ENCODE results near the gene ZIC1. TPM values are rescaled to one million over a fixed set of nuclear protein-coding genes. Genes with fewer than 3 reads are reported as not detected.

Gene ZIC1
- total RNA-seq, 1 donor: not detected

DNA sequence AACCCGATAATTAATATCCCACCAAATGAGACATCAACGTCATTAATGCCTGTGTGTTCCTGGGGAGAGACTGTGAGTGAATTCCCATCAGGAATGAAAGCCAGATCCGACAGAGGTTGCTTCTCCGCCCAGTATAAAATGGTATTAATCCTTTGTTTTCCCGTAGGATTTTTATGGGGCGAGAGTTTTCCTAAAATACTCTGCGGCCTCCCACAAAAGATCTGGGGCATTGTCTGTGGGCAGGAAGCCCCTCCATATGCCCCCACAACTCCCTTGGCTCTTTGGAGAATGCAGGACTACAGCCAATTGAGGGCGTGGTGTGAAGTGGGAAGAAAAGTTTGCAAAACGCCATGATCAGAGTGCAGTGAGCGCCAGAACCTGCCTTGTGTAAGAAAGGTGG, 29.5 kb upstream of the ZIC1 start:
- no peak for DNase-seq (ENCODE audit: low read depth in 2 of 3, low spot score in 2 of 3)

DNA sequence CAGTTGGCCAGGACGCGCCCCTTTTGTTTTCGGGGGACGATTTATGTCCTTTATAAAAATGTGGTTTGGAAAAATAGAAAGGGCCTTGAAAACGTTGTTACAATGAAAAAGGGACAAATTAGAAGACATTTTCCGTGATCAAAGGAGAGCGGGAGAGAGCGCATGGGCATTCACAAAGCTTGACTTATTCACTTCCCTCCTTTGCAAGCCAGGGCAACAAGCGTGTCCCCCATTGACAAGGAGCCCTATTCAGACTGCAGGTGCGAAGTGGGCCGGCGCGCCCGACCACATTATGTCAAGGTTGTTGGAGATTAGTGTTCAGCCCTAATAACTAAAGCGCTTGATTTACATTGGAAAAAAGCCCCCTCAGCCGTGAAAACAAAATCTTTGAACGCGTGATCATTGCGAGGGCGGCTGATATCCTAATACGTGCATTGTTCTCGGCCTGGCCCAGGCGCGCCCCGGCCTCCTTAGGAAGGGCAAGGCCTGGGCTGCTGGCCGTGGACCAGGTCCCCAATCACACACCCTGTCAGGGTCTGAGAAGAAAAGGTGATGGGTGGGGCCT, 28.7 kb upstream of the ZIC1 start:
- no peak for DNase-seq (ENCODE audit: low read depth in 2 of 3, low spot score in 2 of 3)

DNA sequence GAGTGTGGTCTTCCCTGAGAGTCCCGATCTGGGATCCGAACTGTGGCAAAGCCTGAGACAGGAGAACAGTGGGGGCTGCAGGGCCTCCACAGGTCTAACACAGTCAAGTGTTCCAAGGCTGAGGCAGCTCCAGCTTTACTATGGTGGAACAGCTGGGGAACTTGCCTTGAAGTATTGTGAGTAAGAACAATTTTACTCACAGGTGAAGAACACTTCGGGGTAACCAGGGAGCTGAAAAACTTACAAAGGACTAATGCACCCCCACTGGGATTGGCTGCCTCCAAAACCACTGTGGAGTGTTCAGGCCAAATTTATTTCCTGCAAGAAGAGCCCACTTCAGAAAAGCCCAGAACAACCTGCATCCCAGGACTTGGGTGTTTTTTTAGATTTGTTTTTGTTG, 28.2 kb upstream of the ZIC1 start:
- no peak for DNase-seq (ENCODE audit: low read depth in 2 of 3, low spot score in 2 of 3)

DNA sequence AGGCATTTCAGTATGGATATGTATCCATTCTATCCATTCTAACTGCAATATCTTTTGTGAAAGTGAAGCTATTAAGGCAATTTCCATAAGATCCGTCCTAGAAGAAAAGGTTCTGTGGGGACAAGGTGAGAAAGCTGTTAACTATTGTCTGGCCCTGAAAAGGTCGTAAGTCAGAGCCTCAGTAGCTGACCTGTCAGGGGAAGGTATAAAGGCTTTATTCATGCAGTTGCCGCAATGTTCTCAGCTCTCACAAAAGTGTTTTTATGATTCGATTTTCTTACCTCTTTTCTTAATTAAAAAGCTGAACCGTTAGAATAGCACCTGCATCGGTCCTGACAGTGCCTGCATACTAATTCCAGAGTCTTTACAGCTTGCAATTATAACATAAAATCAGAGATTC, 27.6 kb upstream of the ZIC1 start:
- no peak for DNase-seq (ENCODE audit: low read depth in 2 of 3, low spot score in 2 of 3)

DNA sequence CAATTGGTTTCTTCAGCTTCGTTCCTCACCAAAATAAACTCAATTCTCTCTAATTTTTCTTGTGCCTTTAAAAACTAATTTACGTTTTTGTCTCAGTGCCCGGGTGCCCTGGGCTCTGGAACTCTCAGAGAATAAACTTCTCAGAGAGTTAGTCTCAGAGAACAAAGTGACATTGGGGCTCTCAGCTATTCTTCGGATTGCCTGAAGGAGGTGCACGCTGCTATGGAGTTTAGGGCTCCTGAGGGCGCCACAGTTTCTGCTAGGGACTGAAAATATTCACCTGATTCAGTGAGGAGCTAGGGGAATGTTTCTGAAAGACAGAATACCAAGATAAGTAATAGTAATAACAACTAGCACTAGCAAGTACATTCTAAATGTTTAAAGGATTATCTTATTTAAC, 25.5 kb upstream of the ZIC1 start:
- DNase-seq (ENCODE audit: low read depth in 2 of 3, low spot score in 2 of 3): no peak

DNA sequence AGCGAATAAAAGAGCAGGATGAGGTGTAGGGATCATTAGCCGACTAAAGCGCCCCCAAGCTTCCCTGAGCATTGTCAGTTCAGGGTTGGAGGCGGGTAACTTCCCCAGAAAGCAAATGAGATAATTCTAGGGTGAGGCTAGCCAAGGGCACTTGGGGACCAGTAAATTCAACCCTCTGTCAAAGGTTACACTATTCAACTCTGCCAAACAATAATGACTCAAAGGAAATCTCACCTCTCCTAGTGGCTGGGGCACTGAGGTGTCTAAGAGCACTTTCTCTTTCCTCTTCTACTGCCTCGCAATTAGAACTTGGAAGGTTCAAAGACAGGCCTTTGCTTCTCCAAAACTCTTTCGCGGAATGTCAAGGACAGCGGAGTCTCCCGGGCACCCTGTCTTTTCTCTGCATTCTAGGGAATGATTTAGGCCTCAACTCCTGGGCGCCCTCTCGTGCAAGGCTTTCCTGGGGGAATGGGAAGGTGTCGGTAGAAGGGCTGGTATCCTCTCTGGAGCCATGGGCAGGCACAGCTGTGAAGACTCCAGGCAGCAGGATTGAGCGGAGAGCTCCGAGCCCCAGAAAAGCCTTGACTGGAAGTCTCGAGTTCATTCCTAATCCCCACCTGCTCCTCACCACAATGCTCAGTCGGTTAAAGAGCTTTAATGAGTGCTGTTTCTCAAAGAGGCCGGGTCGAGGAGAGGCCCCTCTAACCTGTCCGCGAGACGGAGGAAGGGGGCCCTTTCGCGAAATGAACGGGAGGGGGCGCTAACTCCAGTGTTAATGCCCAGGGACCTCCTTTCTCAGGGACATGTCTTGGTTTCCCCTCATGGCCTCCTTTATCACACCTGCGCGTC, 24.7 kb upstream of the ZIC1 start:
- no peak for DNase-seq (ENCODE audit: low read depth in 2 of 3, low spot score in 2 of 3)

DNA sequence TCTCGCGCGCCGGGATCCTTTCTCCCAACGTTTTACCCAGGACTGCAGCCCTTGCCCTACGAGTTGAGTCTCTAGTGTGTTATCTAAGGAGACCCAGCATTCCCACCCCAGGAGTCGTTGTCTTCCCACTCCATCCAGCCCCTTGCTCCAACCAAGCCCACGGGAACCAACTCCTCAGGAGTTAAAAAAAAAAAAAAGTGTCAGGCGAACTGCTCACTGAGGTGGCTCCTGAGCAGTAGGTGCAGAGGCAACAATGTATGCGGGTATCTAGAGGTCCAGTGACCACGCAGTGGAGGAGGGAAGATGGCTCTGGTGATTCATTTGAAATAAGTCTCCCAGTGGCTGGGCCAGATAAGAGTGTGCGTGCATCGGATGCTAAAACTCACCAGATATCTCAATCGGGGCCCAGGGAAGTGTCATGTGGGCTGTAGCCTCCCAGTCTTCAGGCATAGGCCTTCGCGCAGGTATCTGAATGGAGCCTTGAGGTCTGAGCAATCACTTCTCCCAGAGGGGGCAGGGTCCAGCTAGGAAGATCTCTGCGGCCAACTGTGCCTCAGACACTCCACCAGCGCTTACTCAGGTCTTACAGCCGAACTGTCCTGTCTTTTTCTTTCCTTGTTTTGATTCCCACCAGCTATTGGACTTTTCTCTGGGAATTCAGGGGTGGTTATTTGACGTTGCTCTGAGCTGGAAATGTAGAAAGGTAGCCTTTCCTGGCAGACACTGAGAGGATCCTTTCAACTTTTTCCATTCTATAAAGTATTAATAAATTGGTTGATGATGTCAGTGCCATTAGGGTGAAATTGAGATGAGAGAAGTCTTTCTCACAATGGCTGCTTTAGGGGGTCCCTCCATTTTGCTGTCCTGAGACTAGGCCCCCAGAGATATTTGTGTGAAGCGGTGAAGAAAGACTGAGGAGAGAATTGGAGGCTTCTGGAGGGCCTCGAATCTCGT, 23.8 kb upstream of the ZIC1 start:
- DNase-seq (ENCODE audit: low read depth in 2 of 3, low spot score in 2 of 3): no peak

DNA sequence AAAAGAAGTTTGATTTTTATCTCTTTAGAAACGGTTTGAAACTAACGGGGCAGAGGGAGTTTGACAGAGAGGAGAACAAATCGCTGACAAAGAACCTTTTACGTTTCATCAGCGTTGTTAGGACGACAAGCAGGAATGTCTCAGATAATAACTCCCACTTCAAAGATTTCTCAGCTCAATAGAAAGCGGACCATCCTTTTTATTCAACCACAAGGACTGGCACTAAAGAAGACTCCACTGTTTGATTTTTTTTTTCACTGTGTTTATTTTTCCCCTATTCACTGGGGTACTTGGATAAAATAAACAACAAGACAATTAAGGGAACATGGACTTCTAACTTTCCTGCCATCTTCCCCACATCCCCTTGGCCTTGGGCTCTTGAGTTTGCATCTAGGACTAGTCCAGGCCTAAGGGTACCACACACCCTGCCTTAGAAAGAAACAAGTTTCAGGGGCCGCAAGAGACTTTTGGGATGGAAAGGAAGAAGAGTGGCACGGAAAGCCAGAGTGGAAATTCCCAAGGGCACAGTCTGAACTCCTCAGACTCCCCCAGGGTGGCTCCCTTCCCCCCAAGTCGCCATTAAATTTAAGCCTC, 21.8 kb upstream of the ZIC1 start:
- no peak for DNase-seq (ENCODE audit: low read depth in 2 of 3, low spot score in 2 of 3)

DNA sequence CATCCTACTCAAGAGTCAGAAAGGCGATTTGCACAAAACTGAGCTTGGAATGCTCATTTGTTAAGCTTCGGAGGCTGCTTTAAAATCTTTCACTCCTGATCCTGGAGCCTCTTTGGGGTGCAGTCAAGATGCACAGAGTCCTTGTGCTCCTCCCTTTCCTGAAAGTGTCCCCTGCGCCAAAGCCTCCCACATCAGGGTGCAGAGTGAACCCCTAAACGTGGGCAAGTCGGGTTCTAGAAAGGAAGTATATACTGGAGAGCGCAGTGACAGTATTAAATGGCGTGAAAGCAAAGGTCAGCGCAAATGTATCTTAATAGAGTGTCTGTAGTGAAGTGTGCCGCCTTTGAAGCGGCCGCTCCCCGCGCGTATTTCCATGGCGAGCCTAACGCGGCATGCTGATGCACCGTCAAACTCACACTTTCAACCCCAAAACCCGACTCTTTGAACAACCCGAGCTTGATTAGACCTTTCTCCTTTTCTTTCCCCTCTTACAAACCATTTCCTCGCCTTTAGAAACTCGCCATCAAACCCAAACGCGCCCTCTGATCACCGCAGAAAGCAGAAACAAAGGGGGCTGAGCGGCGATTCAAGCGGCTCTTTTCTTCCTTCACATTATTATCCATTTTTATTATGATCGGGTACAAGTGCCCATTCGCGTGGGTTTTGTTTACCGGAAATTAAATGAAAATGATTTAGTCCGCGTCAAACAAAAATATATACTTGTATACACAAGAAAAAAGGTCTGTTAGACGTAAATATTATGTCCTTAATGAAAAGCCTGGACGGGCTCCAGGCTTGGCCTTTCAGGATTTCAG, 21.1 kb upstream of the ZIC1 start:
- DNase-seq (ENCODE audit: low read depth in 2 of 3, low spot score in 2 of 3): no peak

DNA sequence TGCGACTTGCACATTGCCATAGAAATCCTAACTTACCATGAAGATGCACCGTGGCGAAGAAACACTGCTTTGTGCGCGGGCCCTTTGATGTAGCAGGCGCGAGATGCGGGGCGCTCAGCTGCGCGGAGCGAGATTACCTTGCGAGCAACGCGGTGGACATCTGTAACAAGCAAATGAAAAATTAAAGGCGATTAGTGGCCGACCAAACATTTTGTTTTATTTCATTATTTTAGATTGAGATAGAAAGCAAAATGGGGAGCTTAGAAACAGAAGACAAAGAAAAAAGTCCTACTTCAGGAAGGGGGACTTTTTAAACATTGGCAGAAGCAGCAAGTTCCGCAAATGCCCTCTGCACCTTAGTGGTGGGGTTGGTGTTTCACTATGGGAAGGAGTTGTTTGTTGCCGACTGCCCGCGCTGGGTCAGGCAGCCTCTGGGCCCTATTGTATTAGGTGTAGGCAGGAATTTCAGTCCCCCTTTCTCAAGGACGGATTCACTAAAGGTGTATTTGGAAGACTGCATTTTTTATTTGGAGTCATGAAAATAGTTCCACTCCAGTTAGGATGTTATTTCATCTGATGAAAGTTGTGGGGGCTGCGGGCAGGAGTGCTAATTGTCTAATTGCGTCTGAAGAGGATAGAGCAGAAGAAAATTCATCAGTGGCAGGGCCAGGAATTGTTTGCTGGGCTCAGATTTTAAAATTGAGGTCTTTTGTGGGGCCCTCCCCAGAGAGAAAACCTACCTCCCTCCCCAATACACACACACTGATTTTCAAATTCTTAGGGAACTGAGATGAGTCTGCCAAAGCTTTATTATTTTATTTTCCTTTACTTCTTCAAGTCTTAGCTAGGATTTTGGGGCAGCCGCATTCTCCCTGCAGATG, 20.2 kb upstream of the ZIC1 start:
- no peak for DNase-seq (ENCODE audit: low read depth in 2 of 3, low spot score in 2 of 3)

DNA sequence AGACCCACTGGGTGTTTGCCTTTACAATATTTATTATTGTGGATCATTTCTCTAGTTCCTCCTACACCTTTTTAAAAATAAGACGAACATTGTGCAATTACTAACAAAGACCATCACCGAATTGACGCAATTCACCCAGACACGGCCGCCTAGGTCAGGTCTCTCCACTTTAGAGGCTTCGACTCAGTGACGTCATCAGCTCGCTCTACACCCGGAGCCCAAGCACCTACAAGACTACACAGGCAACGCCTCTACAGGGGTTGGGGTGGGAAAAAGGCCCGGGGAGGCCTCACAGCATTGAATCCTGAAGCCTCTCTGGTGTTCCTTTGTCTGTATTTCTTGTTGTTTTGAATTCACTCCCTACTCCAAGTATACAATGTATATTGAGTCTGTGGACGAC, 19.4 kb upstream of the ZIC1 start:
- DNase-seq (ENCODE audit: low read depth in 2 of 3, low spot score in 2 of 3): no peak

DNA sequence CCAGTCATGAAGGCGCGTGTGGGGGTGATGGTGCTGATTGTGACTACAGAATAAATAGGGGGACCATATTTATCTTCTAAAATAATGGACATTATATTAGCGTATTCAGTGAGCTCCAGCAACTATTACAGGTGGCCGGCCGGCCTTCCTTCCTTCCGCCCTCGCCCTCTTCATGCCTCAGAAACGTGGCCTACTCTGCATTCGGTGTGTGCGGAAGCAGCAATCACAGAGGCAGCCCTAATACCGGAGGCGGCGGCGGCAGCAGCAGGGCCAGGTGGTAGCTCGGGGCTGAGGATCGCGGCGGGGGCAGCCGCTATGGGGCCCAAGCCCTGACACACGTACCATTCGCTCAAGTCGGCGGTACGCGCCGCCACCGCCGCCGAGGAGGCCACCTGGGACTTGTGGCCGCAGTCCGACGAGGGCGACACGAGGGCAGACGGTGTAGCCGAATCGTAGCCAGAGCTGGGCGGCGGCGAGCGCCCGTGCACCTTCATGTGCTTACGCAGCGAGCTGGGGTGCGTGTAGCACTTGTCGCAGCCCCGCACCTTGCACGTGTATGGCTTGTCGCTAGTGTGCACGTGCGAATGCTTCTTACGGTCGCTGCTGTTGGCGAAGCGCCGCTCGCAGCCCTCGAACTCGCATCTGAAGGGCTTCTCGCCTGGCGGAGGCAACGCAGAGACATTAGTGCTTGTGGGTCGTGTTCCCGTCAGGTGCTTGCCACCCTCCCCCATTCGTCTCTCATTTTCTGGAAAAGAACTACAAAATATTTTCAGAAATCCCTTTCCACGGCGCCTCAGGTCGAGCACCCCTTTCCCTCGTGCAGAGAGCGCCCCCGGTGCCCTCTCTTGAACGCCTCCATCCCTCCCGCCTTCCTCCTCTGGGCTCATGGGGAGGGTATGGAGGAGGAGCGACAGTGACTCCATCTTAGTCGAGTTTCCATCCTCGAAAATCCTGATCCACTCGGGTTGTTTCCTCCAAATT, 18.3 kb upstream of the ZIC1 start:
- no peak for DNase-seq (ENCODE audit: low read depth in 2 of 3, low spot score in 2 of 3)

DNA sequence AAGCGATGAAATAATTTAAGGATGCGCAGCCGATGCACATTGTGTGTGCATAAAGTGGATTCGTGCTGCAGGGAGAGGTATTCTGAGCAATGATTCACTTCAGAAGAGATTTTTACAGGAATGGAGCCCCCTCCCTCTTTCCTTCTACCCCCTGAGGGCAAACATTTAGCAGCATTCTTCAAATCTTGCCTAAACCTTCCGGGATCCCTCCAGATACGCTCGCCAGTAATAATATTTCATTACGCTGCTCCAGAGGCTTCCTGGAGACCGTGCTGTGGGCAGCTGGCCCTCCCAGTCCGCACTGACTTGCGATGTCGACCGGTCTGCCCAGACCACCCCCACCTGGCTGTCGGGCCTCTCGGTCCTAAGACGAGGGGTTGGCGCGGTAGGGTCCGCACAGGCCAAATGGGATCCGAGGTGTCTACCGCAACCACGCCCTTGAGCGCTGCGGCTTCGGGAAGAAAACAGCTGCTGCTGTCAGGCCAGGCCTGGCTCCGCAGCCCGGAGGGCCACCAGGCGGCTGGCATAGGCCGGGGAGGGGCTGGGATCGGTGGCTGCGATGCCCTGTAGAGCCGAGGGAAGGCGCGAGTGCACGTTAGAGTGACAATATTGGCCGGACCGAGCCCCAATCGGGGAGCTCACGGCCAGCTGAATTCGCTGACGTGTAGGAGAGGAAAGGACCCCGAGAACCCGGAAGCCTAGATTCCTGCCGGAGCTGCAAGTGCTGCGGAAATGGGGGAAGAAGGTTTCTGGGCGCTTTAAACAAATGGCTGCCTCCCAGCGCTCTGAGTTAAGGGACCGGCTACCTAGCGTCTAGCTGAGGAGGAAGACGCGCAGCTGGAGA, 17.2 kb upstream of the ZIC1 start:
- DNase-seq (ENCODE audit: low read depth in 2 of 3, low spot score in 2 of 3): no peak

DNA sequence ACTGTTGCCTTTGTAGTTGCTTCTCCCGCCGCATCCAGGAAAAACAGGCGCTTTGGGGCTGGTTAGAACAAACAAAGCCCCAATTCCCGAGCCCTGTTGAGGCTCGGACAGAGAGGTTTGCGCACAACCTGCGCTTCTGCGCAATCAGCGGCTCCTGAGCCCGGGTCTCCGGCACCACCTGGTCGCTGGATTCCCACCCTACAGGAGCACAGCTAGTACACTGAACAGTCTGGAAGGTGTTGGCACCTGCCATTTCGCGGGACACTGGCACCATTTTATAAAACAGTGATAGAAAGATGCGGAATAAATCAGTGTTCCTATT, 16.6 kb upstream of the ZIC1 start:
- DNase-seq (ENCODE audit: low read depth in 2 of 3, low spot score in 2 of 3): no peak

DNA sequence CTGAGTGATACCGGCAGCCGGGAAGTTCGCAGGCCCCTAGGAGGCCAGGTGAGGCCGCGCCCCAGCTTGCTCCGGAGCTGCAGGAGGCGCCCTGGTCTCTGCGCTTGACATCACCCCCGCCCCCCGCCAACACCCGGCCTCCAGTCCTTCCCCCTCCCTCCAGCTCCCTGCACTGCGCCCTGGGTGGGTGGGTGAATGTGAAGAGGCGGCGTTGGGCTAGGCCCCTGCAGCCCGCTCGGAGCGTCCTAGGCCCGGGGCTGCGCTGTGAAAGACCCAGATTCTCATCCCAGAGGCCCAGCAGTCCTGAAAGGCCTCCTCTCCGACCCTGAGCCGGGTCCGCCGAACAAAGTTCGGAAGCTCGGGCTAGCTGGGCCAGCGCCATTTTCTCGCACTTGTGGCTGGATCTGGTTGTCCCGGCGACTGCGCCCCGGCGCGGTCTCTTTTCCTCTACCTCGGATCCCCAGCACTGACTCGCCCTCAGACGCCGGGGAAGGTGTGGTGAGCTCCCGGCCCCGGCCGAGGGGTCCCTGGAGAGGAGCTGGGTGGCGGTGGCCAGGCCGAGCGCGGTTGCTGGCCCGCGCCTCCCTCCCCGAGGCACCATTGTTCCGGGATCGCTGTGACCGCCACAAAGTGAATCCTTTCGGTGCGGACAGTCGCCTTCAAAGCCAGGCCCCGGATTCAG, 15.8 kb upstream of the ZIC1 start:
- no peak for DNase-seq (ENCODE audit: low read depth in 2 of 3, low spot score in 2 of 3)

DNA sequence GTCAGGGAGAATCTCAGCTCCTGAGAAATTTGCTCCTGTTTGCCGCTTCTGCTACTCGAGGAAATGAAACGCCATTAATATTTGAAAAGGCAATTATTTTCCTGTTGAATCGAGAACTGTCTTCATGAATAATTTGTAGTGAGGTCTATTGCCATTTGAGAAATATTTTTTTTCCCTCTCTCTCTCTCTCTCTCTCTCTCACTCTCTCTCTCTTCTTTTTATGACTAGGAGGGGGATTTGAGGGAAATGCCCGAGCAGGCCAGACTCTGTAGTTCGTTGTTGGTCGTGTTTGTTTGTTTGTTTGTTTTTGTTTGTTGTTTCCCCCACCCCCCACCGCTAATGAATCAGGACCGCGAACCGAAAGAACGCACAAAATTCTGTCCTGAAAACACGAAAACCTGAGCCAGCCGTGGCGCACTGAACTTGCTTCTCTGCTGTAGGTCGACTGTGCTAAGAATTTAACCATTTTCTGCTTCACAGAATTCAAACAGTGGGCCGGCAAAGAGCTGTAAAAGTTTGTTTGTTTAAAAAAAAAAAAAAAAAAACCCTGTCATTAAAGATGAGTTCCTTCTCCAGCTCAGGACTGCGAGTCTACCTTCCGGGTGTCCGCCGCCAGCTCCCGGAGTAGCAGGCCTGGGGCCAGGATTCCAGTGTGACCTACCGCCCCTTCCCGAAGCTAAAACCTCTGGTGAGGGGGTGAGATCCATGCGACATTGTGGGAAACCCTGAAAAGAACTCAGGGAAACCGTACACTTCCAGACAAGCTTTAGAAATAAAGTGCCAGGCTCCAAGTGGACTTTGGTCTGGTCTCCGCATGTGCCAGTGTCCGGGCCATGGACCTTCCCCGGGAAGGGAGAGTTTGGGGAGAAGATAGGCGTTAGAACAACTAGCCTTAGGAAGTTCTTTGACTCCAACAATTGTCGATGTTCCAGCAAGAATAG, 15.0 kb upstream of the ZIC1 start:
- no peak for DNase-seq (ENCODE audit: low read depth in 2 of 3, low spot score in 2 of 3)
